ENCODE data around the gene USP6NL.

USP6NL gene

GRCh38 chr10:11478807-11479206 lies 132.6 kb downstream of the USP6NL start:
- no peak for DNase-seq (ENCODE audit: low read depth)

DNA sequence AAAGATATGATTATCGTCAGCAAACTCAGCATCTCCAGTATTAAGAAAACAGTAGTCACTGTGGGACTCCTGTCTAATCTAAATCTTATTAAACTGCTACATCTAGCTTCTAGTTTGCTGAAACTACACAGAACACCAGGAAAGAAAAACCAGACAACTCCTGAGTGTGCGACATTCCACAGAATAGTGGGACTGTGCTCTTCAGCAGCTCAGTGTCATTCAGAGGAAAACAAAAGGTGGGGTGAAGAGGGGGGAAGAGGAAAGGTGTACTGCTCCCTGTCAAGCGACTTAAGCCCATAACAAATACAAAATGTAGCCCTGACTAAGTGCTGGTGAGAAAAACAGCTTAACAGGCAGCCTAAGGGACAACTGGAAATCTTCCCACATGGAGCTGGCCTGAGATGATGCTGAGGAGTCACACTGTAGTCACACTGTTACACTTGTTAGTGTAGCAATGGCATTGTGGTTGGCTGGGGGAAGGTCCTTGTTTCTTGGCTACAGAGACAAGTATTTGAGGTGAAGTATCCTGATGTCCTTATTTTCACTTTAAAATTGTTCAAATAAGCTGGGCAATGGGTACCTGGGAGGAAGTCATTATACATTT lies 135.5 kb downstream of the USP6NL start:
- no peak for DNase-seq (ENCODE audit: low read depth)

GRCh38 chr10:11473128-11473760 lies 138.2 kb downstream of the USP6NL start:
- no peak for DNase-seq (ENCODE audit: low read depth)

- DNase-seq (ENCODE audit: low read depth), result peak; percentile 51
Measured at GRCh38 chr10:11472158-11472753, 139.2 kb downstream of the USP6NL start.

- DNase-seq (ENCODE audit: low read depth), result no peak
Measured at GRCh38 chr10:11469575-11470391, 141.7 kb downstream of the USP6NL start.

- DNase-seq (ENCODE audit: low read depth), result no peak
Measured at GRCh38 chr10:11468126-11468742, 143.2 kb downstream of the USP6NL start.

DNA sequence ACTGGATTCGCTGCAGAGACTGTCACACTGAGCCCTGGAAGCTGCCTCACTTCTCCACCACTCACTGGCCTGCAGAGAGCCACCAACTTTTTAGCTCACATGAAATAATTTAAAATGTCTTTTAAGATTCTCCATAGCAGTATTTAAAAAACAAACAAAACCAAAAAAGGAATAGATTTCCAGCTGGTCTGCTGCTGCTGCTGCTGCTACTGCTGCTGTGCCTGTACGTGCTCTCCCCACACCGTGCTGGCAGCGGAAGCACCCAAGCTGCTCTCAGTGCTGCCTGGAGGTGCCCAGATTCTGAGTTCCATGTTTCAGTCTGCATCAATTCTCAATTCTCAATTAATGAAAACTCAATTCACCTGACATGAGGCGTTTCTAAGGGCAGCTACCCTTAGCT lies 146.0 kb downstream of the USP6NL start:
- DNase-seq (ENCODE audit: low read depth), result no peak

- no peak for DNase-seq (ENCODE audit: low read depth)
Measured at GRCh38 chr10:11463111-11463510, 148.3 kb downstream of the USP6NL start.

DNA sequence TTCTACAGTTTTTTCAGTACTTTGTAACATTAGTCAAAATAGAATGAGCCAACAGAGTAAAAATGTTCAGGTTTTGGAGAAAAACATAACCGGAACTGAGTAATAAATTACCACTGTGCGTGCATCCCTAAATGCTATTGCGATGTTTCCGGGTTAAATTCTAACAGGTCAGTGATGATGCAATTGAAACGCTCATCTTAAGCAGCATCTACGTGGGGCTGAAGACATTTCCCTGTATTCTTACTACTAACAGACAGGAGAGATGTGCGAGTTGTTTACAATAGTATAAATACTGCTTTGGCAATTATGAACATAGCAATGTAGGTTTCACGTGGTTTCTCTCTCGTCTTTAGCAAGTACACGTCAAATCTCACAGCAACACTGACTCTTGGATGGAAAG lies 149.4 kb downstream of the USP6NL start:
- DNase-seq (ENCODE audit: low read depth), result no peak

GRCh38 chr10:11457336-11457735 lies 154.1 kb downstream of the USP6NL start:
- DNase-seq (ENCODE audit: low read depth), result no peak

- DNase-seq (ENCODE audit: low read depth), result no peak
Measured at GRCh38 chr10:11454958-11455566, 156.4 kb downstream of the USP6NL start.

- DNase-seq (ENCODE audit: low read depth), result no peak
Measured at GRCh38 chr10:11454160-11454559, 157.3 kb downstream of the USP6NL start.

DNA sequence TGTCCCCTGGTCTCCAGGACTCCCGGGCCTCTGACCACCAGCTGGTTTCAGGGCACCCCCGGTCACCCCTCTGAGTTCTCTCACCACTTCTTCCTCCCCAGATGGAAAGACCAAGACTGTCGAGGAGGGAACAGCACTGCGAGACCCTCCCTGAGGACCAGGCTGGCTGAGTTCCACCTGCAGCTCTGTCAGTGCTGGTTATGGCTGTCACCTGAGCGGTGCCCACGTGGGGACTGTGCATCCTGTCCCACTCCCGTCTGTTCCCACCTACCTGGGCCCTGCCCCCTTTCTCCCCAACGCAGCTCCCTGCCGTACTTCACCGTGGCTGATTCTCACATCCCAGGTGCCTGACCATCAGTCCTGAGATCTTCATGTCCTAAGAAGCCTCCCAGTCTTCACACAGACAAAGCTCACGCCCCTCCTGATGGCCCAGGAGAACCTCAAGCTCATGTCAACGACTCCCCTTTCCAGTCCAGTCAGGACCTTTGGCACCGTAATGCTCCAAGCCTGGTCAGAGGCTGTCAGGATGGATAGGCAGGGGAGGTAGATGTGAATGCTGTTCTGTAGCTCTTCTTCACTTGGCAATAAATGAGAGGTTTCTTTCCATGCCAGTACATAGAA lies 159.7 kb downstream of the USP6NL start:
- DNase-seq (ENCODE audit: low read depth), result no peak

- DNase-seq (ENCODE audit: low read depth), result no peak
Measured at GRCh38 chr10:11450427-11450826, 161.0 kb downstream of the USP6NL start.

GRCh38 chr10:11449761-11450160 lies 161.7 kb downstream of the USP6NL start:
- DNase-seq (ENCODE audit: low read depth), result no peak

DNA sequence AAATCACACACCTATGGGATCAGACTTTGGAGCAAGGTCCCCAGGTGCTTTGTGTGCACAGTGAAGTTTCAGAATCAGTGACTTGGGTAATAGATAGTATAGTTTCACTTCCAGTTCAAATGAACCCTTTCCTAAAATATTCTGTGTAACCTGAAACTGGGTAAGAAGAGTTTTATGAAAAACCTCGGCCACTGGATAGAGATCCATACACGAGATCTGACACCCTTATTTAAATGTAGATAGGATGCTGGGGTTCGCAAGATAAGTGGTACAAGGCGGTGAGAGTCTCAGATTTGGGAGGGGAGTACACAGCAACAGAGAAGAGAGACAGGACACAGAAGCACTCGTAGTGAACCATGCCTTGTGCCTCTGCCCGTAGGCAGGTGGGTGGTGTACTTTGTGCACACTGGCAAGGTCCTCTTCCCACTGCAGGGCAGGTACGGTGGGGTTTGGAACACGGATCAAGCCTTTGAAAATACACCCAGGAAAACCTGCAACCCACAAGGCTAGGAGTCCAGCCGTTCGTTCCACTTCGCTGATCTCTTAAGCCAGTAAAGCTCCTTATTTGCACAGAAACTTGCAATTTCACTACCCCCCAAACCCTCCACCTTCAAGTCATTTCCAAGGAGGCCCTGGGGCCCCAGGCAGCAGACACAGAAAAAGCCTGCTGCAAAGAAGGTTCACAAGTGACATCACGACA lies 162.8 kb downstream of the USP6NL start:
- DNase-seq (ENCODE audit: low read depth), result no peak

GRCh38 chr10:11448190-11448544 lies 163.3 kb downstream of the USP6NL start:
- no peak for DNase-seq (ENCODE audit: low read depth)

GRCh38 chr10:11447586-11447985 lies 163.9 kb downstream of the USP6NL start:
- no peak for DNase-seq (ENCODE audit: low read depth)

DNA sequence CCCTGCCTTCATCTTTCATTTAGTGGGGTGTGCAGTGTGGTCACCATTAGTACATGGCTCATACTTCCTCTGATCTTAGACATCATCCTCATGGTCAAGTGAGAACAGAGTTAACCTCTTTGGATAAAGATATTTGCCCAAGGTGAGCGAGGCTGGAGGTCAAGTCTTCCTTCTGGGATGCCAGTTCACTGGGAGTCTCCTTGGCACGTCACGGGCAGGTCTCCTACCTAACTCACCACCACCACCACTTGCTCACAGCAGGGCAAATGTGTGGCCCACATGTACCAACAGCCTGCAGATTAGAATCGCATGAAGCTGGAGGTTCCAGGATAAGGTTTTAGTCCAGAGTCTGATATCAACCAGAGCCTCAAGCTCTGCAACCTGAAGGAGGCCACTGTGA lies 164.6 kb downstream of the USP6NL start:
- no peak for DNase-seq (ENCODE audit: low read depth)

DNA sequence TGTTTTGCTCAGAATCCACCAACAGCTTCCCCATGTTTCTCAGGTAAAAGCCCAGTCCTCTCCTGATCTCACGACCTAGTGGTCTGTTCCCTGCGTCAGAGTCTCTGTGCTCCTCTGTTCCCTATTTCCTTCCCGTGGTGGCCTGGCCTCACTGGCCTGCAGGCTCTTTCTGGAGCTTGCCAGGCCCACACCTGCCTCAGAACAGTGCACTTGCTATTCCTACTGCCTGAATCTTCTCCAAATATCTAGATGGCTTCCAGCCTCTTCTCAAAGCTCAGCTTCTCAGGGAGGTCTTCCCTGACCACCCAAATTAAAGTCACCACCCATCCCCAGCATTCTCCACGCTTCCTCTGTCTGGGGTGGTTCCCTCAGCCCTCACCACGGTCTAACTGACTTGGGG lies 165.3 kb downstream of the USP6NL start:
- DNase-seq (ENCODE audit: low read depth), result no peak

Data from activated gamma-delta T cell treated with anti-CD3 and anti-CD28 coated beads, Interleukin-2, amount 50 U/mL, for 16 hours (primary cell).